Measurements from ENCODE around the gene JAKMIP3.

GRCh38 chr10:132039371-132039770, 26.4 kb upstream of the JAKMIP3 start:
- no peak for TF ChIP-seq CTCF (IDR thresholded peaks at IDR 0.05 in 4 of 5, conservative IDR thresholded peaks at IDR 0.05 in 1 of 5)
- TF ChIP-seq POLR2A (IDR thresholded peaks at IDR 0.05): no peak
